ENCODE results near the gene AK1. TPM values are rescaled to one million over a fixed set of nuclear protein-coding genes. Genes with fewer than 3 reads are reported as not detected.

The AK1 gene
- total RNA-seq, 4 donors from 2014 or later: 24.7 to 110 (median 62.4) TPM

DNA sequence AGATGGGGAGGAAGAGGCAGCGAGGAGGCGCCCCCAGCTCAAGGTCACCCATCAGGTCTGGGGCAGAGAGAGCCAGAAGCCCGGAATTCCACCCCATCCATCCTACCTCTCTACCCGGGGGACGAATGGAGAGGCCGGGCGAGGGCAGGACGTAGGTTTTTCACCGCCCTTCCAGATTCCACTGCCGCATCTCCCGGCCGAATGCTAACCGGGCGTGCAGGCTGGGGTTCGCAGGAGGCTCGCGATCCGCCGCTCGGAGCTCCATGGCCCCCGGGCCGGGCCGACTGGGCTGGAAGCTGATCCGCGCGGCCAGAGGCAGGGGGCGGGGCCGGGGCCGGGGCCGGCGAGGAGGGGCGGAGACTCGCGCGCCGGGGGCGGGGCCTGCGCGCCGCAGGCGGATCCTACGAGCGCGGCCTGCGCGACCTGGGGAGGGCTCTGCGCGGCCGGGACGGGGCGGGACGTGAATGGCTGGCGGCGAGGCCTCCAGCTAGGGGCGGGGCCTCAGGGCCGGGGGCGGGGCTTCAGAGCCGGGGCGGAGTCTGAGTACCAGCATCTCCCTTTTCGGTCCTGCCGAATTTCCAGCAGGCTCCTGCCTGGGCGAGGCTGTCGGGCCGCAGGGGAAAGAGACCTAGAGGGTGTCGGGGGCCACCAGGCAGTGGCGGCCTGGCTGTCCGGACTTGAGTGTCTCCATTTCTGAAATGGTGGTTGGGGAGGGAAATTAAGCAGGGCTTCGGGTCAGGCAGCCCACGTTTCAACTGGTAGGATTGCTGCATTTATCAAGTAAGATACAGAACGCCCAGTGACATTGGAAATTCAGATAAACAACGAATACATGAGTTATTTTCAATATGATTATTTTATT, 39.5 kb upstream of the AK1 start, which contains the start of gene ST6GALNAC4:
TSS of gene ST6GALNAC4 (minus strand) at position 322 of the 862 bp plus-strand sequence. CDS start 622 bp downstream, outside the sequence.
- peak within 1 kb of the TSS; percentile 42 to 54 (median 53) for H3K4me3 ChIP-seq
- H3K27me3 ChIP-seq: peaks cover 3% of the 10 kb centered on the region
- no peaks in the 10 kb centered on the region for H3K9me3 ChIP-seq
- TF ChIP-seq POLR2A (IDR thresholded peaks at IDR 0.05): peak; percentile 28
- no peak for TF ChIP-seq EP300 (IDR thresholded peaks at IDR 0.05; ENCODE audit: low read depth)
- TF ChIP-seq POLR2AphosphoS5 (IDR thresholded peaks at IDR 0.05): peak in 2 of 3 donors; percentile 55 to 59
- TF ChIP-seq, protein P1, sequence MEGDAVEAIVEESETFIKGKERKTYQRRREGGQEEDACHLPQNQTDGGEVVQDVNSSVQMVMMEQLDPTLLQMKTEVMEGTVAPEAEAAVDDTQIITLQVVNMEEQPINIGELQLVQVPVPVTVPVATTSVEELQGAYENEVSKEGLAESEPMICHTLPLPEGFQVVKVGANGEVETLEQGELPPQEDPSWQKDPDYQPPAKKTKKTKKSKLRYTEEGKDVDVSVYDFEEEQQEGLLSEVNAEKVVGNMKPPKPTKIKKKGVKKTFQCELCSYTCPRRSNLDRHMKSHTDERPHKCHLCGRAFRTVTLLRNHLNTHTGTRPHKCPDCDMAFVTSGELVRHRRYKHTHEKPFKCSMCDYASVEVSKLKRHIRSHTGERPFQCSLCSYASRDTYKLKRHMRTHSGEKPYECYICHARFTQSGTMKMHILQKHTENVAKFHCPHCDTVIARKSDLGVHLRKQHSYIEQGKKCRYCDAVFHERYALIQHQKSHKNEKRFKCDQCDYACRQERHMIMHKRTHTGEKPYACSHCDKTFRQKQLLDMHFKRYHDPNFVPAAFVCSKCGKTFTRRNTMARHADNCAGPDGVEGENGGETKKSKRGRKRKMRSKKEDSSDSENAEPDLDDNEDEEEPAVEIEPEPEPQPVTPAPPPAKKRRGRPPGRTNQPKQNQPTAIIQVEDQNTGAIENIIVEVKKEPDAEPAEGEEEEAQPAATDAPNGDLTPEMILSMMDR (IDR thresholded peaks at IDR 0.05): no peak
- intact Hi-C loops (cut with DNase I; ENCODE audit: low total_unique reads): no loop called here
- WGBS, 2 donors (ENCODE audit: low coverage in 1 of 2): 2 to 20% methylated on average over 1 to 47 of the region's 71 CpGs
- peaks cover 27 to 72% (median 62%) of the 10 kb centered on the region in 4 donors for H3K4me1 ChIP-seq
- H3K27ac ChIP-seq: peak within 1 kb of the TSS; percentile 58 to 84 (median 71)
- in situ Hi-C loops (cut with MboI; ENCODE audit: low pct_ligation_motif_present in 1 of 4, low pct_unique_long_range_greater_than_20kb in 1 of 4, low sequenced_read_pairs in 3 of 4): loop anchor here in 3 of 4 donors (25.0 kb wide), 2 partner anchors 130 to 330 kb away; partner anchors contain the start of genes CDK9 (in 1 of the 3) and SH2D3C (in 1 of the 3)
- peak; percentile 96 for DNase-seq
- H3K36me3 ChIP-seq: no peaks in the 10 kb centered on the region

DNA sequence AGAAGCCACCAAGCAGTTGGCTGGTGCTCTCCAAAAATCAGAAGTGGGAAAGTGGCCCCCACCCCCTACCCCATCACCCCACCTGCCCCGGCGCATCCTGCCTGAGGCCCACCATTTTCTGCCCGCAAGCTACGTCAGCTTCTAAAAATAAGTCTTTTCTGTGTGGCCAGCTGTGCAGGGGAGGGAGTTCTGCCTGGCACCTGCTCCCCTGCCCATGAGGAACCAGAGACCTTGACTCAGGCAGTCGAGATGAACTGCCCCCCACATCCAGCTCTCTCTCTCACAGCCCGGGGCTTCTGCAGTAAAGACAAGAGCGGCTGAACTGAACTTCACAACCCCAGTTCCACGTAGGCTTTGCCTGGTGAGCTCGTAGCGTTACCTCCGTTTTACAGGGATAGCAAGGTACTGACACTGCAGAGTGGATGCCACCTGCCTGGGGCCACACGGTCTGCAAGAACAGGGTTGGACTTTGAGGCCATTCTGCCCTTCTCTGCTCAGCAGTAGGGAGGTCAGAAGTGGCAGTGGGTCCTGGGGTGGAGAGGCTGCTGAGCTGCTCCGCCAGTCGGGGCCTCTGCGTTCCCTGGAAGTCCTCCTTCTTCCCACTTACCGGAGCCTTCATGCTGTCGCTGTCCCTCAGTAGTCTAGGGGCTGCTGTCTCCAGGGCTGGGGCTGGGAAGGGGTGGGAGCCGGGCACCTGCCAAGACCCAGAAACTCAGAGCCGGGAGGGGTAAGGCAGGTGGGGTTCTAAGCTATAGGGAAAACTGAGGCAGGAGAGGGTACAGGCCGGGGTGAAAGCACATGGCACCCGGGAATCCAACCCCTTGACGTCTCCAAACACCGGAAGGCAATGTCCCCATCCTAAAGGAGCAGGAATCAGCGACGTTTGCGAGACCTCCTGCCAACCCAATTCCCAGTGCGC, 38.6 kb upstream of the AK1 start:
- Histone ChIP-seq H3K9me3 (no peaks in the 10 kb centered on the region), H3K27me3 (no peaks in the 10 kb centered on the region), H3K27ac (peak overlapping the region; percentile 58 to 84 (median 71)), H3K4me1 (peaks cover 28 to 70% (median 56%) of the 10 kb centered on the region in 4 donors), H3K4me3 (peak overlapping the region; percentile 42 to 54 (median 53)), H3K36me3 (no peaks in the 10 kb centered on the region)
- TF ChIP-seq EP300 (IDR thresholded peaks at IDR 0.05; ENCODE audit: low read depth) (no peak), POLR2AphosphoS5 (IDR thresholded peaks at IDR 0.05) (peak in 1 of 3 donors; percentile 37), POLR2A (IDR thresholded peaks at IDR 0.05) (peak; percentile 37)
- TF ChIP-seq, protein P1 (IDR thresholded peaks at IDR 0.05): no peak
- DNase-seq: peak; percentile 64
- in situ Hi-C loops (cut with MboI; ENCODE audit: low pct_ligation_motif_present in 1 of 4, low pct_unique_long_range_greater_than_20kb in 1 of 4, low sequenced_read_pairs in 3 of 4) (loop anchor here in 3 of 4 donors (25.0 kb wide), 2 partner anchors 129 to 329 kb away; partner anchors contain the start of genes CDK9 (in 1 of the 3) and SH2D3C (in 1 of the 3)), intact Hi-C loops (cut with DNase I; ENCODE audit: low total_unique reads) (no loop called here)
- WGBS, 2 donors (ENCODE audit: low coverage in 1 of 2): 0 to 35% methylated on average over 2 to 26 of the region's 27 CpGs

DNA sequence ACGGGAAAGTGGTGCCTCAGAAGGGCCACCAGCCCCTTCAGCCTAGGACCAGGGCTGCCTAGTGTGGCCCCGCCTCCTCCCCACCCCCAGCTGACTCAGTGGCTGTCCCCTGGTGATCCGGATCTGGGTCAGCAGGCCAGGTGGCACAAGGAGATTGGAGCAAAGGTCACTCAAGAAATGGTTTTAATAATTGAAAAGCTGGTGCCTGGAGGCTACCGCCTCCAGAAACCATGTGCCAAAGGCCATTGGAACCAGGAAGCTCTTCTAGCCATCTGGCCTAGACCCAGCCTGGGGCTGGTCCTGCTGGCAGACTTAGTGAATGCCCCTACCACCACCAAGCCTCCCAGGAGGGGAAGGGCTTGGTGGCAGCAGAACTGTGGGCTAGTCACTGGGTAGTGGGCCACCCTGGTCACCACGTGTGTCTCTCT, 37.9 kb upstream of the AK1 start:
- Histone ChIP-seq H3K36me3 (no peaks in the 10 kb centered on the region), H3K4me1 (peaks cover 31 to 78% (median 58%) of the 10 kb centered on the region in 4 donors), H3K27me3 (no peaks in the 10 kb centered on the region), H3K27ac (peak overlapping the region; percentile 58 to 84 (median 71)), H3K9me3 (no peaks in the 10 kb centered on the region), H3K4me3 (peak overlapping the region in 1 of 4 donors; percentile 54)
- in situ Hi-C loops (cut with MboI; ENCODE audit: low pct_ligation_motif_present in 1 of 4, low pct_unique_long_range_greater_than_20kb in 1 of 4, low sequenced_read_pairs in 3 of 4) (loop anchor here in 3 of 4 donors (25.0 kb wide), 2 partner anchors 128 to 328 kb away; partner anchors contain the start of genes CDK9 (in 1 of the 3) and SH2D3C (in 1 of the 3)), intact Hi-C loops (cut with DNase I; ENCODE audit: low total_unique reads) (no loop called here)
- DNase-seq: peak; percentile 68
- TF ChIP-seq POLR2A (IDR thresholded peaks at IDR 0.05) (no peak), POLR2AphosphoS5 (IDR thresholded peaks at IDR 0.05) (peak in 1 of 3 donors; percentile 4)
- WGBS, 2 donors (ENCODE audit: low coverage in 1 of 2): 46% methylated on average over 5 of the region's 5 CpGs; no CpG with 5 or more reads in 1 of the 2 donors

DNA sequence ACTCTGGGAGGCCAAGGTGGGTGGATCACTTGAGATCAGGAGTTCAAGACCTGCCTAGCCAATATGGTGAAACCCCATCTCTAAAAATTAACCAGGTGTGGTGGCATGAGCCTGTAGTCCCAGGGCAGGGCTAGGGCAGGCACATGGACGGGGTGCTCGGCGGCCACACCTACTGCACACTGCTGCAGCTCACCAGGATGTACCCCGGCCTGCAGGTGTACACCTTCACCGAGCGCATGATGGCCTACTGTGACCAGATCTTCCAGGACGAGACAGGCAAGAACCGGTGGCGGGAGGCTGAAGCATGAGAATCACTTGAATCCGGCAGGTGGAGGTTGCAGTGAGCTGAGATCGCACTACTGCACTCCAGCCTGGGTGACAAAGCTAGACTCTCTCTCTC, 36.2 kb upstream of the AK1 start:
- Histone ChIP-seq H3K27ac (peak overlapping the region; percentile 58 to 73 (median 70)), H3K9me3 (no peaks in the 10 kb centered on the region), H3K4me1 (peaks cover 32 to 66% (median 50%) of the 10 kb centered on the region in 4 donors), H3K36me3 (no peaks in the 10 kb centered on the region), H3K4me3 (no peak overlapping the region), H3K27me3 (no peaks in the 10 kb centered on the region)
- 60 to 86% methylated on average over 1 to 11 of the region's 11 CpGs for WGBS, 2 donors (ENCODE audit: low coverage in 1 of 2)
- intact Hi-C loops (cut with DNase I; ENCODE audit: low total_unique reads) (no loop called here), in situ Hi-C loops (cut with MboI; ENCODE audit: low pct_ligation_motif_present in 1 of 4, low pct_unique_long_range_greater_than_20kb in 1 of 4, low sequenced_read_pairs in 3 of 4) (loop anchor here in 3 of 4 donors (25.0 kb wide), 2 partner anchors 126 to 326 kb away; partner anchors contain the start of genes CDK9 (in 1 of the 3) and SH2D3C (in 1 of the 3))
- TF ChIP-seq POLR2AphosphoS5 (IDR thresholded peaks at IDR 0.05): no peak
- TF ChIP-seq, protein P1 (IDR thresholded peaks at IDR 0.05): no peak
- no peak for TF ChIP-seq POLR2A (IDR thresholded peaks at IDR 0.05)
- TF ChIP-seq EP300 (IDR thresholded peaks at IDR 0.05; ENCODE audit: low read depth): no peak
- peak; percentile 55 for DNase-seq
